HG02642 (cell line): Measurements from ENCODE around the gene SPART.
"Not testable (repeated sequence)": the region's sequence is repeated elsewhere in the genome, so short reads cannot be mapped to it uniquely, and the experiment has no call there.

ENCODE experiments used
- ATAC-seq: cut with Tn5 transposase; IDR thresholded peaks from one replicate; pipeline ENCODE4 v1.9.1; 2021; ENCODE audit warnings: mild to moderate bottlenecking; ENCODE audit not compliant: unreplicated experiment, poor library complexity

The SPART gene

GRCh38 chr13:36355632-36356031 lies 9.4 kb upstream of the SPART start:
- no peak for ATAC-seq

DNA sequence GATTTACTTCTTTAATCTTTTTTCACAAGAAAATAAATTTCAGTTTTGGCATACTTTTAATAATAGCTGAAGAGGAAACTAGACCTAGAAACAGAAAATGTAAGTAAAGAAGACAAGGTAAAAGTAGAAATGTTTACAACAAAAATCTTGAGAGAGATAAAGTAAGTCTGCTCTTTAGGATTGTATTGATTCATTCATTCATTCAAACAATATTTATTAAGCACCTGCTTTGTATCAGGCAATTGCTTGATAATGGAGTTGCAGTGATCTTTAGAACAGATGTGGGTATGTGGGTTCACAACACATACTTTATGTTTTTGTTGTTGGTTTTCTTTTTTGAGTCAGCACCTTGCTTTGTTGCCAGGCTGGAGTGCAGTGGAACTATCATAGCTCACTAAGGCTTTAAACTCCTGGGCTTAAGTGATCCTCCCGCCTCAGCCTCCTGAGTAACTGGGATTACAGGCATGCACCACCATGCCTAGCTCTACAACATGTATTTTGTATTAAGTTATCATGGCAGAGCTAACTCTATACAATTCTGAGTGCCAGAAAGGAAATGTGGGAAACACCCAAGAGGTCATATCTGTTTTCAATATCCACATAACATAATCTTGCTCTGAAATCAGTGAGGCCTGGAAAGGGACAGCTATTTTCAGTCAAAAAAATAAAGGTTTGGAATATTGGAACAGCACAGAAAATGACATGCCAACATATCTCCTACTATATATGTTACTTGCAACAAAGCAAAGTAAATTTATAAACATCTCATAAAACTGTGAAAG lies 8.8 kb upstream of the SPART start:
- no peak for ATAC-seq

DNA sequence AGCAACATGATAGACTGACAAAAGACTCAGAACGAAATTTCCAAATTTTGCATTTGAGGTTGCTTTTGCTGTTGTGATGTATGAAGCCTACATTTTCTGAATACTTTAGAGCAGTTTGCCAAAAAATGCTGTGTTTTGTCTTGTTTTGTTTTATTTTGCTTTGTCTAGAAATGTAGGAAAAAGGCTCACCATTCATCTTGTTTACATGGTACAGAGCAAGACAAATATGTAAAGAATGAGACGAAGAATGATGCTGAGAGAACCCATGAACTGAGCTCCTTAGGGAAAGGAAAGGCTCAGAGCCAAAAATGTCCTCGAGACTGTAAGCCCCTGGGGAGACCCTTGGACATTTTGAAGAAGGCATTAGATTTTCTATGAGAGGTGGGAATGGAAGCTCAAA lies 6.8 kb upstream of the SPART start:
- ATAC-seq: no peak

GRCh38 chr13:36352350-36352749 lies 6.2 kb upstream of the SPART start:
- no peak for ATAC-seq

DNA sequence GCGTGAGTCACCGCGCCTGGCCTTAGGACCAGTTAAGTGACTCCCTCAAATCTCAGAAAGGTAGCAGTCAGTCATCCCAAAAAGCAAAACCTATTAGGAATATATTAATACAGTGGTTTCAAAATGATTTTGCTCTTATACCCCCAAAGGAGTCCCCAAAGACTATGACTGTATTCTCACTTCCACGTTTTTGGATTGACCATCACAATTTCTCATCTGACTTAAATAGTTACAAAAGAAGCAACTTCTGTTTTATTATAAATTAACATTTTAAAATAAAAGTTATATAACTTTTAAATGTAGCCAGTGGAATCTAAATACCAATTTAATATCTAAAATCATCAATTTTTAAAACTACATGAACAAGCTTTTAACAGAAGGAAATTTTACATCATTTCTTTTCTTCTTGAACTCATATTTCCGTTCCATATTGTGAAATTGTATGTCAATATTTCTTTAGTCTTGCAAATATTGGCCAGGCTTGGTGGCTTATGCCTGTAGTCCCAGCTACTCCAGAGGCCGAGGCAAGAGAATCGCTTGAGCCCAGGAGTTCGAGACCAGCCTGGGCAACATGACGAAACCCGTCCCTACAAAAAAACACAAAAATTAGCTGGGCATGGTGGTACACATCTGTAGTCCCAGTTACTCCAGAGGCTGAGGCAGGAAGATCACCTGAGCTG lies 1.5 kb upstream of the SPART start:
- no peak for ATAC-seq

- no peak for ATAC-seq
These were observed 564 bp downstream of the SPART start for GRCh38 chr13:36345438-36346221.

DNA sequence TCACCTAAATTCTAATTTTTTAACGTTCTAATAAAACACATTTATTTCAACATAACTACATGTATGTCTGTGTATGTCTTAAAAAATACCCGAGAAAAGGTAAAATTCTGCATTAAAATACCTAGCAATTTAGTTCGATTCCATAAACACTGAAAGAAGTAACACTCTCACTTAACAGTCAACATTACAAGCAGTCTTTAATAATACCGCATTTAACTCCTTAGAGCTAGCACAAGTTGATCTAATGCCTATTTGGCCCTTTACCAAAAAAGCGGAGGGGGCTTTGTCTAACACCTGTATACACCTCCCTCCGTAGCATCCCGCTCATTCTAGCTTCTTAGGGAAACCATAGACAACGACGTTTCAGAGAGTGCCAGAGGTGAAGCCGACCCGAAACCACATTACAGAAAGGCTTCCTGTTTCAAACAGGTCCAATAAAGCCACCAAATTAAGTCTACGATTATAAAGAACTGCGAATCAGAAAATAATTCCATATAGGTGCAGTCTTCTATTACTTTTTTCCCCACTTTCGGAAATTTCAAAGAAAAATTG lies 1.2 kb downstream of the SPART start:
- ATAC-seq: no peak

DNA sequence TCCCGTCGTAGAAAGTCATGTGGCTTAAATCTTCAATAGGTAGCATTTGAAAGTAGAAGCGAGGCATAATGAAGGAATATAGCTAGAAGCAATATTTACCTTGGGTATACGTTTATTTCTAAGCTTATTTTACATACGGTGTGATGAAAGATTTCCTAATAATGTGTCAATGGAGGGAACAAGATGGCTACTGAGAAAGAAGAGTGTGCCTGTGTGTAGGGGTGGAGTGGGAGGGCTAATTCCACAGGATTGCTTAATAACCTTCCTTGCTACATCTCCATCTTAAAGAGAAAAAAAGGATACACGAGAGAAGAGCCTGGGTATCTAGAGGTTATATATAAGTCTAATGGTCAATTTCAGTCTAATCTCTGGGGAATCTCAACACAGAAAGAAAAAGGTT lies 2.0 kb downstream of the SPART start:
- no peak for ATAC-seq

DNA sequence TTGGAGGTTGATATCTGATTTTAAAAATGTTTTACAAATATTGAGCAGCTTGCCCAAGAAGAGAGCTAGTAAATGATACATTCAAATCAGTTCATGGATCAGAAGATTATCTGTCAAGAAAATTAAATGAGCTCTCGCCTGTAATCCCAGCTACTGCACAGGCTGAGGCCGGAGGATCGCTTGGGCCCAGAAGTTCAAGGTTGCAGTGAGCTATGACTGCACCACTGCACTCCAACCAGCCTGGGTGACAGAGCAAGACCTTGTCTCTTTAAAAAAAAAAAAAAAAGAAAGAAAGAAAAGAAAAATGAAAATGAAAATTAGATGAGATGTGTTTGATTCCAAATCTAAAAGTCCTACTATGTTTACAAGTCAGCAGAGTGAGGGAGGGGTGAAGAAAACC lies 2.4 kb downstream of the SPART start:
- no peak for ATAC-seq

GRCh38 chr13:36342715-36343114 lies 3.5 kb downstream of the SPART start:
- no peak for ATAC-seq

- ATAC-seq: no peak
These were observed 4.5 kb downstream of the SPART start for GRCh38 chr13:36341718-36342117.

GRCh38 chr13:36339600-36340155 lies 6.5 kb downstream of the SPART start:
- no peak for ATAC-seq

DNA sequence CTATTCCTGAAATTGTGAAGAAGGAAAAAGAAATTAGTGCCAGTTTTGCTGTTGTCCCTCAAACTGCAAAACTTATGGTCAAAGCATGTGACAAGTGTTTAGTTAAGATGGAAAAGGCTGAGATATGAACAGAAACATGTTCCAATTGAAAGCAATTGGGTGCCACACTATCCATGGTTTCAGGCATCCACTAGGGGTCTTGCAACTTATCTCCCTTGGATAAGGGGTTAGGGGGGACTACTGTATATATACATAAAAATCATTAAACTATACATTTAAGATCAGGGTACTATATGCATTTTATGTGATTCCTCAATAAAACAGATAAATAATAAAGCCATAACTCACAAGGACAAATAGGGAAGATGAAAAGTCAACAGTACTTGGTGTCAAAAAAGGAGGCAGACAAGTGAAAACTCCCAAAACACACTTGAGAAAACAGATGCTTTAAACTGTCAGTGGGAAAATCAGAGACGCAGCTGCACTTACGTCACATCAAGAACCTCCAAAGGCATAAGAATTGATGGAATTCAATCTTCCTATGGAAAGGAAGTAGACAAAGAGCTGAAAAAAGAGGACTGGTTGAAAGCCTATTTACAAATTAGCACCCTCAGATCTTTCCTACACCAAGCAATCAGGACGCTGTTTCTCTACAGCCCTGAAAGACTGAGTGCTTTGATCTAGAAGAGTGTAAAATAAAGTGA lies 8.1 kb downstream of the SPART start:
- no peak for ATAC-seq

GRCh38 chr13:36332986-36333385 lies 13.2 kb downstream of the SPART start:
- no peak for ATAC-seq

DNA sequence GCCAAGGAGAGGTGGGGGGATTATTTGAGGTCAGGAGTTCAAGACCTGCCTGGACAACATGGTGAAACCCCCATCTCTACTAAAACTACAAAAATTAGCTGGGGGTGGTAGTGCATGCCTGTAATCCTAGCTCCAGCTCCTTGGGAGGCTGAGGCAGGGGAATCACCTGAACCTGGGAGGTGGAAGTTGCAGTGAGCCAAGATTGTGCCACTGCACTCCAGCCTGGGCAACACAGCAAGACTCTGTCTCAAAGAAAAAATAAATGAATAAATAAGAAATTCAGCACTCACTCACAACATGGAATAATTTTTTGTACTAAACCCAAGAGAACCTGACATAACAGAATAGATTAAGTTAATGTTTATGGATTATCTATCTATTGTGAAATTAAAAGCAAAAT lies 13.9 kb downstream of the SPART start:
- ATAC-seq: not testable (repeated sequence)

DNA sequence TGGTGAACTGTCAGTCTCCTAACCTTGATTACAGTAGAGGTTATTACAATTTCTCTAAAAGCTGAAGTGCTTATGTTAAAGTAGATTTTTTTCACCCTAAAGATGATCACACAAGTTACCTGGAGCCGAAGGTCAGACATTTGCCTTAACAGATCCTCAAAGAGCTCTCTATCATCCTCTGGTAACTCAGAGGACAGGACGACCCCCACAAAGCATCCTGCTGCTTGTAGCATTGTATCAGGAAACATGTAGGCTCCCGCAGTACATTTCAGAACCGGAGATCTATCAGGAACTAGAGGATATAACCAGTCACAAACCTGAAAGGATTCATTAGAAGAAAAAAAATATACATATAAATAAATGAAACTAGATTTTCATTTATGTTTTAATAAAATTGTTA lies 14.9 kb downstream of the SPART start:
- no peak for ATAC-seq

GRCh38 chr13:36329361-36329760 lies 16.8 kb downstream of the SPART start:
- ATAC-seq: no peak

DNA sequence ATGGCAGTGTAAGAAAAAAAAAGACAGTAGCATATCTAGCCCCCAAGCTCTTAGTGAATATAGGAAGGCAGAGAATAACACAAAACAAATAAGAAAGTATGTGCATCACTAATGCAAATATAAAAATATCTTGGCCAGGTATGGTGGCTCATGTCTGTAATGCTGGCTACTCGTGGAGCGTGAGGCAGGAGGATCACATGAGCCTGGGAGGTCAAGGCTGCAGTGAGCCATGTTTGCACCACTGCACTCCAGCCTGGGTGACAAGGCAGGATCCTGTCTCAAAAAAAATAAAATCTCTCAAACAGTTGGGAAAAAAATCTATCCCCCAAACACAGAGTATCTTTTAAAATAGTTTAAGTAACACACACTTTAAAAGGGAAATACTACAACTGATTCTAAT lies 17.4 kb downstream of the SPART start:
- ATAC-seq: no peak

DNA sequence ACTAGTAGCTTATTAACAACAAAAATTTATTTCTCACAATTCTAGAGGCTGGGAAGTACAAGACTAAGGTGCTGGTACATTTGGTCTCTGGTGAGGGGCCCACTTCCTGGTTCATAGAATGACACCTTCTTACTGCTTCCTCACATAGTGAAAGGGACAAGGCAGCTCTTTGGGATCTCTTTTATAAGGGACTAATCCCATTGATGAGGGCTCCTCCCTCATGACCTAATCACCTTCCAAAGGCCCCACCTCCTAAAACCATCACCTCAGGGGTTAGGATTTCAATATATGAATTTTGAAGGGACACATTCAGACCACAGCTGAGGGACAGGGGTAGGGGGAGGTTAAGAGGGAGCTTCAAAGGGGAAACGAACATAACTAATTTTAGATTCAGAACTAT lies 20.3 kb downstream of the SPART start:
- ATAC-seq: no peak

- not testable (repeated sequence) for ATAC-seq
These were observed 21.3 kb downstream of the SPART start for GRCh38 chr13:36324881-36325280.
